Activated CD4-positive, alpha-beta T cell treated with anti-CD3 and anti-CD28 coated beads, Interleukin-2, amount 50 U/mL, for 4 hours (primary cell): ENCODE data around the gene DZANK1.
"Not testable (repeated sequence)": the region's sequence is repeated elsewhere in the genome, so short reads cannot be mapped to it uniquely, and the experiment has no call there.

ENCODE experiments used
- DNase-seq, 2 experiments: peaks; one replicate each; pipeline ENCODE4 v3.0.0-alpha.2; 2020

Gene DZANK1

DNA sequence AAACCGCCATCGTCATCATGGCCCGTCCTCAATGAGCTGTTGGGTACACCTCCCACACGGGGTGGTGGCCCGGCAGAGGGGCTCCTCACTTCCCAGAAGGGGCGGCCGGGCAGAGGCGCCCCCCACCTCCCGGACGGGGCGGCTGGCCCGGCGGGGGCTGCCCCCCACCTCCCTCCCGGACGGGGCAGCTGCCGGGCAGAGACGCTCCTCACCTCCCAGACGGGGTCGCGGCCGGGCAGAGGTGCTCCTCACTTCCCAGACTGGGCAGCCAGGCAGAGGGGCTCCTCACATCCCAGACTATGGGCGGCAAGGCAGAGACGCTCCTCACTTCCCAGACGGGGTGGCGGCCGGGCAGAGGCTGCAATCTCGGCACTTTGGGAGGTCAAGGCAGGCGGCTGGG, 91.3 kb downstream of the DZANK1 start:
- DNase-seq, result not testable (repeated sequence)

DNA sequence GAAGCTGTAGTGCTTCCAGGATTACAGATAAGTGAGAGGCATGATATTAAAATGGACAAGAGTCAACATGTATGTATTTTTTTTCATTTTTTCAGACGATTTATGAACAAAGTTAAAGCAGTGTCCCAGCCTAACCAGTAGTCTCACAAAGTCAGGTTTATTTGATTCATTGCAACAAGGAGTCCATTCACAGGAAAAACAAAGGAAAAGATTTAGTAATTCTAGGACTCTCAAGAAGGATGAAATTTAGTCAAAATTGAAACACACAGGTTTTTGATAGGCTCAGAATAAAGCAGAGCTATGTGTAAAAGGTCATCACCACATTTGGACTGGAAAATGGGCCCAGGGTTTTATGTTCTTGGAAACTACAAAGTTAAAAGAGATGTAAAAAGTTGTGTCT, 94.5 kb downstream of the DZANK1 start:
- DNase-seq, result no peak

GRCh38 chr20:18364768-18365167, 102.1 kb downstream of the DZANK1 start:
- no peak for DNase-seq

GRCh38 chr20:18363708-18364107, 103.1 kb downstream of the DZANK1 start:
- no peak for DNase-seq

GRCh38 chr20:18362916-18363315, 103.9 kb downstream of the DZANK1 start:
- no peak for DNase-seq

DNA sequence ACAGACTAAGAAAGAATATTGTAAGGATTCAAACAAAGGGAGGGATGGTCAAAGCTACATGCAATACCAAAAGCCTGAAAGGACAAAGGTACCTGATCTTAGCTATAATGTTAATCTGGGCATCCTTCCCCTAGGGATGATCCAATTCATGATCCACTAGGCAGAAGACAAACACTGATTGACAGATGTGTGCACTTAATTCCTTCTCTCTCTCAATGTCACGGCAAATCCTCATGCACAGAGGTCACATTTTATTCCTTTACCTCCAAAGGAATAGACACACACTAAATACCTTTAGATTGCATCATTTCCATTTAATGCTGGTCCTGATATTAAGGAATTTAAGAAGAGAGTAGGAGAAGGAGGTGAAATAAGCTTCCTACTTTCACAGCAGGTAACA, 105.2 kb downstream of the DZANK1 start:
- no peak for DNase-seq

DNA sequence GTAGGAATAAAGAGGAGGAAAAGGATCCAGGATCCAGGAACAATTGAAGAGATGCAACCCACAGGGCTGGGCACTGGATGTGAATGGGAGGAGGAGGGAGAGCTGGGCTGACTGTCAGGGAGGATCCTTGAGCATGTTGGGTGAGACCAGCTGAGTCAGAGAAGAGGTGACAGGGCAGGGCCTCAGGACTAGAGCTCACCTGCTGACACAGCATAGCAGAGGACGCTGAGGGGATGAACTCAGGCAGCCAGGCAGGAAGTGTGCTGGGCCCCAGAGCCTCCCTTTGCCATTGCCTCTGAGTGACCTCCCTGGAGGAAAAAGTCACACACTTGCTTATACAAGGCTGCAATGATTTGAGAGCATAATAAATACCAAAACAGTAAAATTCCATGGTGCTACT, 106.2 kb downstream of the DZANK1 start:
- no peak for DNase-seq

DNA sequence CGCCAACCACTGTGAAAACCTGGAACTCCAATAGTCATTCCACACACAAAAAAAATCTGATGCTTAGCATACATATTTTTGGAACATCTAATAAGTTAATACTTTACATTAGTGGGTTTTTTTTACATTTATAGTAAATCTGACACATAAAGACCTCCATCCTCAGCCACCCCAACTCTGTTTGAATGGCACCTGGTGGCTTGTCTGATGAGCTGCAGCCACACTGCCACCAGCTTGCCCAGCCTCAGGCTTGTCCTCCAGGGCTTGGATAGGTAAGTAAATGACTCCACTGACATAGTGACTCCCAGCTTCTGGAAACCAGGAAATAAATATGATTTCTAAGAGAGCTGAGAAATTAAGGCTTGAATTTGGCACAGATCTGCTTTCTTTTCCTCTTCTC, 107.0 kb downstream of the DZANK1 start:
- no peak for DNase-seq

- not testable (repeated sequence) for DNase-seq
These were observed 117.1 kb downstream of the DZANK1 start for GRCh38 chr20:18349749-18350148.
